MM.1S (cell line): Measurements from ENCODE around the gene TUBA4B.

Experiments
- EZH2 ChIP-seq: fragments of 300-600 bp; sonication (generic); optimal IDR thresholded peaks from 2 replicates; pipeline ENCODE3; 2017; ENCODE audit warnings: low read depth, mild to moderate bottlenecking, antibody characterized with exemption, low read length, mixed read lengths
- TF ChIP-seq, protein P1 (sequence below): fragments of 300-600 bp; sonication (generic); IDR thresholded peaks from 2 replicates; pipeline ENCODE4 v1.5.1; 2016; ENCODE audit warnings: antibody characterized with exemption, low read length, mixed read lengths

DNA sequence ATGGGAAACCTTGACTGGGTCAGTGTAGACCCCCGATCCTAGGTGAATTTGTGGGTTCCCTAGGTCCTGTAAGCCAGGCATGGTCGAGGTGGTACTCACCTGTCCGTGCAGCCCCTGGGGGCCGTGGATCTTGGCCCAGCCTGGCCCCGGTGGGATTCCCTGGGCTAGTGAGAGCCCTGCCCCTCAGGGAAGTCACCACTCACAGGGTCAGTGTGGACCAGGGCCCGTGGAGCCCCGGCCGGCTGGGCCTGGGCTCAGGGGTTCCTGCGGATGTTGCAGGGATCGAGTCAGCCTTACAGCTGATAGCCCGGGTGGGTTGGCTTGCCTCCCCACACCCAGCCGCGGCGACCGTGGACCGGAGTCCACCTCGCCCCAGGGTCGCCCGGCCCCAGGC lies 24.1 kb upstream of the TUBA4B start:
- TF ChIP-seq EZH2, result no peak
- TF ChIP-seq, protein P1, sequence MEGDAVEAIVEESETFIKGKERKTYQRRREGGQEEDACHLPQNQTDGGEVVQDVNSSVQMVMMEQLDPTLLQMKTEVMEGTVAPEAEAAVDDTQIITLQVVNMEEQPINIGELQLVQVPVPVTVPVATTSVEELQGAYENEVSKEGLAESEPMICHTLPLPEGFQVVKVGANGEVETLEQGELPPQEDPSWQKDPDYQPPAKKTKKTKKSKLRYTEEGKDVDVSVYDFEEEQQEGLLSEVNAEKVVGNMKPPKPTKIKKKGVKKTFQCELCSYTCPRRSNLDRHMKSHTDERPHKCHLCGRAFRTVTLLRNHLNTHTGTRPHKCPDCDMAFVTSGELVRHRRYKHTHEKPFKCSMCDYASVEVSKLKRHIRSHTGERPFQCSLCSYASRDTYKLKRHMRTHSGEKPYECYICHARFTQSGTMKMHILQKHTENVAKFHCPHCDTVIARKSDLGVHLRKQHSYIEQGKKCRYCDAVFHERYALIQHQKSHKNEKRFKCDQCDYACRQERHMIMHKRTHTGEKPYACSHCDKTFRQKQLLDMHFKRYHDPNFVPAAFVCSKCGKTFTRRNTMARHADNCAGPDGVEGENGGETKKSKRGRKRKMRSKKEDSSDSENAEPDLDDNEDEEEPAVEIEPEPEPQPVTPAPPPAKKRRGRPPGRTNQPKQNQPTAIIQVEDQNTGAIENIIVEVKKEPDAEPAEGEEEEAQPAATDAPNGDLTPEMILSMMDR, result no peak
